MG63 (cell line): Measurements from ENCODE around the gene OSBPL3. TPM values are rescaled to one million over a fixed set of nuclear protein-coding genes. Genes with fewer than 3 reads are reported as not detected.
A peak's percentile ranks its signal among the peaks of the same experiment; 100 is the strongest.

ENCODE experiments used
- DNase-seq: peaks from one replicate; pipeline ENCODE4 v3.0.0-alpha.2; 2020
- H3K27me3 ChIP-seq: fragments of 250-450 bp; sonication (Bioruptor Pico); 2 replicates; pipeline ENCODE4 v1.5.1; 2020; ENCODE audit warnings: mild to moderate bottlenecking, moderate library complexity
- H3K36me3 ChIP-seq: fragments of 250-450 bp; sonication (Bioruptor Pico); 2 replicates; pipeline ENCODE4 v1.5.1; 2020; ENCODE audit warnings: mild to moderate bottlenecking, moderate library complexity
- H3K4me3 ChIP-seq: fragments of 250-450 bp; sonication (Bioruptor Pico); 2 replicates; pipeline ENCODE4 v1.5.1; 2020; ENCODE audit warnings: mild to moderate bottlenecking, moderate library complexity
- H3K9me3 ChIP-seq: fragments of 250-450 bp; sonication (Bioruptor Pico); 2 replicates; pipeline ENCODE4 v1.5.1; 2020; ENCODE audit warnings: mild to moderate bottlenecking, moderate library complexity
- total RNA-seq: library from RNA; depleted of rRNA; stranded (reverse); fragments of >200 nt; shearing (Covaris generic); gene quantifications from 2 replicates; pipeline ENCODE4 v1.2.3, GENCODE V29; 2014; ENCODE audit warnings: low replicate concordance

OSBPL3 gene
- total RNA-seq, 1 experiment from 2014 or later = 5.6 TPM

- no peak for DNase-seq
- Histone ChIP-seq H3K4me3 (no peak overlapping the region), H3K36me3 (no peaks in the 10 kb centered on the region), H3K27me3 (no peaks in the 10 kb centered on the region), H3K9me3 (no peaks in the 10 kb centered on the region)
Measured at GRCh38 chr7:24902276-24902675, 77.7 kb downstream of the OSBPL3 start.

GRCh38 chr7:24899905-24900304 is 80.1 kb downstream of the OSBPL3 start:
- H3K4me3 ChIP-seq = no peak overlapping the region
- H3K27me3 ChIP-seq = no peaks in the 10 kb centered on the region
- no peaks in the 10 kb centered on the region for H3K36me3 ChIP-seq
- DNase-seq = no peak
- H3K9me3 ChIP-seq = no peaks in the 10 kb centered on the region

GRCh38 chr7:24899161-24899560 is 80.8 kb downstream of the OSBPL3 start:
- Histone ChIP-seq H3K4me3 (no peak overlapping the region), H3K9me3 (no peaks in the 10 kb centered on the region), H3K27me3 (no peaks in the 10 kb centered on the region), H3K36me3 (no peaks in the 10 kb centered on the region)
- no peak for DNase-seq

- Histone ChIP-seq H3K9me3 (no peaks in the 10 kb centered on the region), H3K36me3 (no peaks in the 10 kb centered on the region), H3K27me3 (no peaks in the 10 kb centered on the region), H3K4me3 (no peak overlapping the region)
- DNase-seq = no peak
Measured at GRCh38 chr7:24898691-24899090, 81.3 kb downstream of the OSBPL3 start.

GRCh38 chr7:24896031-24896501 is 83.9 kb downstream of the OSBPL3 start:
- H3K9me3 ChIP-seq = no peaks in the 10 kb centered on the region
- no peak for DNase-seq

GRCh38 chr7:24894429-24895221 is 85.4 kb downstream of the OSBPL3 start:
- DNase-seq = peak; percentile 14
- H3K27me3 ChIP-seq = no peaks in the 10 kb centered on the region
- H3K36me3 ChIP-seq = peaks cover 4% of the 10 kb centered on the region; the same call in 1 of the 2 replicates
- no peak overlapping the region for H3K4me3 ChIP-seq
- no peaks in the 10 kb centered on the region for H3K9me3 ChIP-seq

More at GRCh38 chr7:24896031-24896501, 83.9 kb downstream of the OSBPL3 start:
- Histone ChIP-seq H3K4me3 (no peak overlapping the region), H3K27me3 (no peaks in the 10 kb centered on the region), H3K36me3 (no peaks in the 10 kb centered on the region)

GRCh38 chr7:24891311-24891735 is 88.7 kb downstream of the OSBPL3 start:
- Histone ChIP-seq H3K9me3 (no peaks in the 10 kb centered on the region), H3K36me3 (peaks cover 4% of the 10 kb centered on the region; the same call in 1 of the 2 replicates), H3K27me3 (no peaks in the 10 kb centered on the region), H3K4me3 (no peak overlapping the region)
- no peak for DNase-seq

- Histone ChIP-seq H3K27me3 (no peaks in the 10 kb centered on the region), H3K9me3 (no peaks in the 10 kb centered on the region), H3K4me3 (no peak overlapping the region), H3K36me3 (peaks cover 4% of the 10 kb centered on the region)
- DNase-seq = no peak
Measured at GRCh38 chr7:24889611-24890010, 90.4 kb downstream of the OSBPL3 start.

- no peak for DNase-seq
- Histone ChIP-seq H3K9me3 (no peaks in the 10 kb centered on the region), H3K27me3 (no peaks in the 10 kb centered on the region), H3K36me3 (peaks cover 4% of the 10 kb centered on the region), H3K4me3 (no peak overlapping the region)
Measured at GRCh38 chr7:24888653-24889052, 91.3 kb downstream of the OSBPL3 start.

GRCh38 chr7:24885716-24886115 is 94.3 kb downstream of the OSBPL3 start:
- H3K9me3 ChIP-seq = no peaks in the 10 kb centered on the region
- H3K36me3 ChIP-seq = peaks cover 2% of the 10 kb centered on the region
- DNase-seq = no peak
- no peak overlapping the region for H3K4me3 ChIP-seq
- H3K27me3 ChIP-seq = no peaks in the 10 kb centered on the region

- no peak for DNase-seq
- no peaks in the 10 kb centered on the region; the same call in none of the 2 replicates for H3K36me3 ChIP-seq
- H3K27me3 ChIP-seq = no peaks in the 10 kb centered on the region
- no peak overlapping the region for H3K4me3 ChIP-seq
- no peaks in the 10 kb centered on the region for H3K9me3 ChIP-seq
Measured at GRCh38 chr7:24885305-24885704, 94.7 kb downstream of the OSBPL3 start.

- Histone ChIP-seq H3K36me3 (no peaks in the 10 kb centered on the region; the same call in none of the 2 replicates), H3K4me3 (no peak overlapping the region), H3K27me3 (no peaks in the 10 kb centered on the region), H3K9me3 (no peaks in the 10 kb centered on the region)
- DNase-seq = no peak
Measured at GRCh38 chr7:24884401-24884800, 95.6 kb downstream of the OSBPL3 start.

GRCh38 chr7:24883622-24884013 is 96.4 kb downstream of the OSBPL3 start:
- Histone ChIP-seq H3K4me3 (no peak overlapping the region), H3K36me3 (no peaks in the 10 kb centered on the region; the same call in none of the 2 replicates), H3K27me3 (no peaks in the 10 kb centered on the region), H3K9me3 (no peaks in the 10 kb centered on the region)
- DNase-seq = no peak

GRCh38 chr7:24882989-24883621 is 96.9 kb downstream of the OSBPL3 start:
- H3K9me3 ChIP-seq = no peaks in the 10 kb centered on the region
- peak; percentile 82 for DNase-seq
- no peaks in the 10 kb centered on the region for H3K27me3 ChIP-seq
- H3K4me3 ChIP-seq = no peak overlapping the region
- no peaks in the 10 kb centered on the region; the same call in none of the 2 replicates for H3K36me3 ChIP-seq

- Histone ChIP-seq H3K9me3 (no peaks in the 10 kb centered on the region), H3K36me3 (no peaks in the 10 kb centered on the region; the same call in 1 of the 2 replicates), H3K4me3 (no peak overlapping the region), H3K27me3 (no peaks in the 10 kb centered on the region)
- DNase-seq = peak; percentile 30
Measured at GRCh38 chr7:24881623-24882022, 98.4 kb downstream of the OSBPL3 start.

GRCh38 chr7:24880886-24881285 is 99.1 kb downstream of the OSBPL3 start:
- Histone ChIP-seq H3K36me3 (no peaks in the 10 kb centered on the region), H3K4me3 (no peak overlapping the region), H3K9me3 (no peaks in the 10 kb centered on the region), H3K27me3 (no peaks in the 10 kb centered on the region)
- no peak for DNase-seq

GRCh38 chr7:24879291-24879690 is 100.7 kb downstream of the OSBPL3 start:
- no peak for DNase-seq
- no peaks in the 10 kb centered on the region for H3K36me3 ChIP-seq
- H3K9me3 ChIP-seq = no peaks in the 10 kb centered on the region
- H3K4me3 ChIP-seq = no peak overlapping the region
- H3K27me3 ChIP-seq = no peaks in the 10 kb centered on the region
